ENCODE data around the gene TF. TPM values are rescaled to one million over a fixed set of nuclear protein-coding genes. Genes with fewer than 3 reads are reported as not detected.
A peak's percentile ranks its signal among the peaks of the same experiment; 100 is the strongest.

Gene TF
- total and polyA plus RNA-seq, 4 donors, result 0.75 to 7.4 (median 1.6) TPM

DNA sequence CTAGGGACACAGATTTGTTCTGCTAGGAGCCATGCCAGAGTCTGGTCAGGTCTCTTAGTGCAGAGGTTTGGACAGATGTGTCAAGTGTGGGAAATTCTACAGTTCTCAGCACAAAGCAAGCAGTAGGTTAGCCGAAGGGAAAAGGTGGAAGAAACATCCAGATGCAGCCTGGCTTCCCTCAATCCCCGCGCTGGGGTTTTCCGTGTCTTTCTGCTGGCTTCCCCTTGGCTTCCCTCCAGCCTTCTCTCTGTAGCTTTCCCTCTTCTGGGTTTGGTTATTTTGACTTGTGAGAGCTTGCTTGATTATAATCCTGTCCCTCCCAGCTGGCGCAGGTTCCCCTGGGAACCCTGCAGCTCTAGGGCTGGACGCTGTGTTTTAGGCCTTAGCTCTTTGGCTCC is 4.1 kb downstream of the TF start:
- DNase-seq (no peak), ATAC-seq (ENCODE audit: low FRiP score) (no peak)
- Histone ChIP-seq H3K9me3 (ENCODE audit: control insufficient read depth, low read length) (no peaks in the 10 kb centered on the region), H3K27ac (ENCODE audit: low read depth in 1 of 2, low read length in 2 of 2) (no peak overlapping the region), H3K4me1 (ENCODE audit: control insufficient read depth in 1 of 2, insufficient read depth in 2 of 2, low read length in 2 of 2) (no peaks in the 10 kb centered on the region), H3K27me3 (ENCODE audit: control insufficient read depth in 1 of 2, insufficient read depth in 2 of 2, low read length in 1 of 2) (peaks cover 0 to 1% of the 10 kb centered on the region in 2 donors), H3K4me3 (ENCODE audit: low read length in 2 of 2) (no peak overlapping the region), H3K36me3 (ENCODE audit: control insufficient read depth in 1 of 2, insufficient read depth in 2 of 2, low read length in 1 of 2) (no peaks in the 10 kb centered on the region)
- intact Hi-C loops (cut with DNase I), result no loop called here
- 11 to 13% methylated on average over 6 of the region's 6 CpGs for WGBS, 2 donors

DNA sequence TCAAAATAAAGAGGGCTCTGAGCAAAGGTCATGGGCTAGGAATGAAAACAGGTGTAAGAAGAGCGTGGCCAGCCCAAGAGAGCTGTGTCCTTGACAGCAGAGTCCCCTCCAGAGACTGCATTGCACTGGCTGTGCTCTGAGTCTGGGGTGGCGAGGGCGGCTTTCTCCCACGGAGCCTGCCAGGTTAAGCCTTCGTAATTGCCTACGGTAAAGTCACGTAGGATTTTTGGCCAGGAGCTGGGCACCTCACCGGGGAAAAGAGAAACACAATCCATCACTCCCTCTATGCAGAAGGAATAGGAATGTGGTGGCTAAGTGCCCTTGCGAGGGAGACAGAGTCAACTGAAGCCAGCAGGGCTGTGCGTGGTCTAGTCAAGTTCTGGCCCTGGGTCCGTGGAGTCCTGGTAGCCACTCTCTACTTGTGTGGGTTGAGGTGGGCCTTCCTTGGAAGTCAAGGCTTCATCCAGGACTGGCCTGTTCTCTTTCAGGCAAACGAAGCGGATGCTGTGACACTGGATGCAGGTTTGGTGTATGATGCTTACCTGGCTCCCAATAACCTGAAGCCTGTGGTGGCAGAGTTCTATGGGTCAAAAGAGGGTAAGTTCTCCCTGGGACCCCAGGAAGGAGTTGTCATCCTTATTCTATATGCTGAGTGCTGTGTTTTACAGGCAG is 7.0 kb downstream of the TF start:
- Histone ChIP-seq H3K27me3 (ENCODE audit: control insufficient read depth in 1 of 2, insufficient read depth in 2 of 2, low read length in 1 of 2) (no peaks in the 10 kb centered on the region), H3K4me1 (ENCODE audit: control insufficient read depth in 1 of 2, insufficient read depth in 2 of 2, low read length in 2 of 2) (no peaks in the 10 kb centered on the region), H3K27ac (ENCODE audit: low read depth in 1 of 2, low read length in 2 of 2) (no peak overlapping the region), H3K9me3 (ENCODE audit: control insufficient read depth, low read length) (no peaks in the 10 kb centered on the region), H3K4me3 (ENCODE audit: low read length in 2 of 2) (no peak overlapping the region), H3K36me3 (ENCODE audit: control insufficient read depth in 1 of 2, insufficient read depth in 2 of 2, low read length in 1 of 2) (no peaks in the 10 kb centered on the region)
- WGBS, 2 donors, result 84 to 90% methylated on average over 13 of the region's 13 CpGs
- intact Hi-C loops (cut with DNase I), result no loop called here
- no peak for DNase-seq
- peak; percentile 4 for ATAC-seq (ENCODE audit: low FRiP score)

DNA sequence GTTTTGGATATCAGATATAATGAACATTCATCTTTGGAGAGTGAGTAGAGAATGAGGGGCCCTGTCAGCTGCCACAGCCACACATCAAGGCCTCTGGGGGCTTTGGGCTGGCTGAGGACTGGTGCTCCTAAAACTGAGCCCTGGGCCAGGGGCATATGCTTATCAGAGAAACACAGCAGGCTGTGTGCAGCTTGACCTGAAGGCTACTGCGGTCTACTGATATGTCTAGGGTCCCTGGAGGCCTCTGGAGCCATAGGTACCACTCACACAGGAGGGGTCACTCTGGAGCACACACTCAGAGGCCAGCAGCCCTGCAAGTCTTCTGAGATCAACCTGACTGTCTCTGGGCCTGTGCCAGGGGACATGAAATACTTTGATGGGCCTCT is 7.6 kb downstream of the TF start:
- DNase-seq (no peak), ATAC-seq (ENCODE audit: low FRiP score) (no peak)
- Histone ChIP-seq H3K9me3 (ENCODE audit: control insufficient read depth, low read length) (no peaks in the 10 kb centered on the region), H3K27me3 (ENCODE audit: control insufficient read depth in 1 of 2, insufficient read depth in 2 of 2, low read length in 1 of 2) (no peaks in the 10 kb centered on the region), H3K27ac (ENCODE audit: low read depth in 1 of 2, low read length in 2 of 2) (no peak overlapping the region), H3K36me3 (ENCODE audit: control insufficient read depth in 1 of 2, insufficient read depth in 2 of 2, low read length in 1 of 2) (no peaks in the 10 kb centered on the region), H3K4me3 (ENCODE audit: low read length in 2 of 2) (no peak overlapping the region), H3K4me1 (ENCODE audit: control insufficient read depth in 1 of 2, insufficient read depth in 2 of 2, low read length in 2 of 2) (no peaks in the 10 kb centered on the region)
- 93 to 94% methylated on average over 1 of the region's 1 CpG for WGBS, 2 donors
- intact Hi-C loops (cut with DNase I), result no loop called here

DNA sequence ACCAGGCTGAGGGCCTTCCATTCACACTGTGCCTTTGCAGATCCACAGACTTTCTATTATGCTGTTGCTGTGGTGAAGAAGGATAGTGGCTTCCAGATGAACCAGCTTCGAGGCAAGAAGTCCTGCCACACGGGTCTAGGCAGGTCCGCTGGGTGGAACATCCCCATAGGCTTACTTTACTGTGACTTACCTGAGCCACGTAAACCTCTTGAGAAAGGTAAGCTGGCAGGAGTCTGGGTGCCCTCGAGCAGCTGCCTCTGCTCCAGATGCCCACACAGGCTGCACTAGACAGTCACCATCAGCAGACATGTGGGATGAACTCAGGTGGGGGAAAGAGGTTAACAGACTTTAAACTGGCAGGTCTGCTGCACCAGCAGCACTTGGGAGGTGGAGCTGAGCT is 8.3 kb downstream of the TF start:
- Histone ChIP-seq H3K4me1 (ENCODE audit: control insufficient read depth in 1 of 2, insufficient read depth in 2 of 2, low read length in 2 of 2) (no peaks in the 10 kb centered on the region), H3K27ac (ENCODE audit: low read depth in 1 of 2, low read length in 2 of 2) (no peak overlapping the region), H3K36me3 (ENCODE audit: control insufficient read depth in 1 of 2, insufficient read depth in 2 of 2, low read length in 1 of 2) (no peaks in the 10 kb centered on the region), H3K4me3 (ENCODE audit: low read length in 2 of 2) (no peak overlapping the region), H3K9me3 (ENCODE audit: control insufficient read depth, low read length) (no peaks in the 10 kb centered on the region), H3K27me3 (ENCODE audit: control insufficient read depth in 1 of 2, insufficient read depth in 2 of 2, low read length in 1 of 2) (no peaks in the 10 kb centered on the region)
- intact Hi-C loops (cut with DNase I), result no loop called here
- DNase-seq (no peak), ATAC-seq (ENCODE audit: low FRiP score) (no peak)
- 95 to 96% methylated on average over 5 of the region's 5 CpGs for WGBS, 2 donors

DNA sequence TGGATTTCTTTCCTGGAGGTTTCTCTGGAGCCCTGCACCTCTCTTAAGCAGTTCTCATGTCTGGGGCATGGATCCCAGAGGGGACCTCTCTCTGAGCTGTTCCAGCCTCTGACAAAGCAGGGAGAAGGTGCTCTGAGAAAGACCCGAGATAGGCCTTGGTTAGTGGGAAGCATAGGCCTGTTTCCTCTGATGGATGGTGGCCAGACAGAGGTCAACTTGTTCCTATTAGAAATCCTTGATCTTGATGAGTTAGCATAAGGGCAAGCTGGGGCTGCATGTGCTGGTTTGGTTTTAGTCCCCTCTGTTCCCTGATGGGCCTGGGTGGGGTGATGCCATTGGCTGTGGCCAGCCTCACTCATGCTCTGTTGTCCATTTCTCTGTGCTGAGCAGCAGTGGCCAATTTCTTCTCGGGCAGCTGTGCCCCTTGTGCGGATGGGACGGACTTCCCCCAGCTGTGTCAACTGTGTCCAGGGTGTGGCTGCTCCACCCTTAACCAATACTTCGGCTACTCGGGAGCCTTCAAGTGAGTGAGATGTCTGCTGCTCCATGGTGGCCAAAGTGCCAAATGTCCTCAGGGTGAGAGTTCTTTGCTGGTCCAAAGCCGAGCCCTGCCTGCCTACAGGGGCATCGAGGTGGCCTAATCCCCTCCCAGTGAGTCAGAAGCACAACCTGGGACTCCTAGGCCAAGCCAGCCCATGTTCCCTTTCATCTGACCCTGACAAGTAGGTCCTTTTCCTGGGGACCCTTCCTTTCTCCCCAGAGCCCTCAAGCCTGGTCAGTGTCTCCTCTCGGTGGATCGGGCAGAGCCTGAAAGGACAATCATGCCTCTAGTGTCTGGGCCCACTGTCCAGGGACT is 9.0 kb downstream of the TF start:
- WGBS, 2 donors, result 84 to 96% methylated on average over 10 of the region's 10 CpGs

DNA sequence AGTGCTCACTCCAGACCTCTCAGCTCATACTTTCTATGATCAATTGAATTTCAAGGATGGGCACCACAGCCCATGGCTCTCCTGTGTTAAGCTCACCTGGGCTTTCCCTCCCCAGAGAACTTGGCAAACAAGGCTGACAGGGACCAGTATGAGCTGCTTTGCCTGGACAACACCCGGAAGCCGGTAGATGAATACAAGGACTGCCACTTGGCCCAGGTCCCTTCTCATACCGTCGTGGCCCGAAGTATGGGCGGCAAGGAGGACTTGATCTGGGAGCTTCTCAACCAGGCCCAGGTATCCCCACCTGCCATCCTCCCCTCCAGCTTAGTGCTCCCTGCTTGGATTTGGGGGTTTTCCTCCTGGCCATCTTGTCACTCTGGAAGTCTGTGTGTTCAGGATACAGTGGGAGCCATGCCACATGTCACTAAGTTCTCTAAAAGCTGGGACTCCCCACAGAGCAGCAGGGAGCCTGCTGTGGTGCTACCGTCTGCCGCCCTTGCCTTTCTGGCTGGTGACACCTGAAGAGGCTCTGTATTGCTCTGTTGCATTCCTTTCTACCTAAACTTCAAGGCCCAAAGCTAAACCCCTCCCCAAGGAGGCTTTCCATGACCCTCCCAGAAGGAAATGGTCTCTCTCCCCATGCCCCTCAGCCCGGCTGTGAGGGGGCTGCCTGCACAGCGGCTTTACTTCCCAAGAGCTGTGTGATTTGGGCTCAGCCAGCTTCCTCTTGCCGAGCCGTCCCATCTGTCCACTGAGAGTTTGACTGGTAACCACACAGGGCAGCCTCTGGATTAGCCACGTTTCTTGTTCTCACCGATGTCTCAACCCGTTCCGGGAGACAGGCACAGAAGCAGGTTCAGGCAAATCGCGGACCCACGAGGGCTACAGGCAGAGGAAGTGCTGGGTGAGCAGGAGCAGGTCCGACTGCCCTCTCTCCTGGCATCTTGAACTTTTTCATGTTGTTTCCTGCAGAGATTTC is 10.8 kb downstream of the TF start:
- intact Hi-C loops (cut with DNase I), result no loop called here
- Histone ChIP-seq H3K9me3 (ENCODE audit: control insufficient read depth, low read length) (no peaks in the 10 kb centered on the region), H3K4me3 (ENCODE audit: low read length in 2 of 2) (no peak overlapping the region), H3K4me1 (ENCODE audit: control insufficient read depth in 1 of 2, insufficient read depth in 2 of 2, low read length in 2 of 2) (no peaks in the 10 kb centered on the region), H3K36me3 (ENCODE audit: control insufficient read depth in 1 of 2, insufficient read depth in 2 of 2, low read length in 1 of 2) (no peaks in the 10 kb centered on the region), H3K27ac (ENCODE audit: low read depth in 1 of 2, low read length in 2 of 2) (no peak overlapping the region), H3K27me3 (ENCODE audit: control insufficient read depth in 1 of 2, insufficient read depth in 2 of 2, low read length in 1 of 2) (no peaks in the 10 kb centered on the region)
- 59 to 61% methylated on average over 20 of the region's 20 CpGs for WGBS, 2 donors
- ATAC-seq (ENCODE audit: low FRiP score), result peak; percentile 31
- no peak for DNase-seq

More for the DNA sequence above, 9.0 kb downstream of the TF start:
- Histone ChIP-seq H3K27me3 (ENCODE audit: control insufficient read depth in 1 of 2, insufficient read depth in 2 of 2, low read length in 1 of 2) (no peaks in the 10 kb centered on the region), H3K4me1 (ENCODE audit: control insufficient read depth in 1 of 2, insufficient read depth in 2 of 2, low read length in 2 of 2) (no peaks in the 10 kb centered on the region), H3K36me3 (ENCODE audit: control insufficient read depth in 1 of 2, insufficient read depth in 2 of 2, low read length in 1 of 2) (no peaks in the 10 kb centered on the region), H3K27ac (ENCODE audit: low read depth in 1 of 2, low read length in 2 of 2) (no peak overlapping the region), H3K4me3 (ENCODE audit: low read length in 2 of 2) (no peak overlapping the region), H3K9me3 (ENCODE audit: control insufficient read depth, low read length) (no peaks in the 10 kb centered on the region)
- intact Hi-C loops (cut with DNase I), result no loop called here
- DNase-seq (no peak), ATAC-seq (ENCODE audit: low FRiP score) (no peak)

DNA sequence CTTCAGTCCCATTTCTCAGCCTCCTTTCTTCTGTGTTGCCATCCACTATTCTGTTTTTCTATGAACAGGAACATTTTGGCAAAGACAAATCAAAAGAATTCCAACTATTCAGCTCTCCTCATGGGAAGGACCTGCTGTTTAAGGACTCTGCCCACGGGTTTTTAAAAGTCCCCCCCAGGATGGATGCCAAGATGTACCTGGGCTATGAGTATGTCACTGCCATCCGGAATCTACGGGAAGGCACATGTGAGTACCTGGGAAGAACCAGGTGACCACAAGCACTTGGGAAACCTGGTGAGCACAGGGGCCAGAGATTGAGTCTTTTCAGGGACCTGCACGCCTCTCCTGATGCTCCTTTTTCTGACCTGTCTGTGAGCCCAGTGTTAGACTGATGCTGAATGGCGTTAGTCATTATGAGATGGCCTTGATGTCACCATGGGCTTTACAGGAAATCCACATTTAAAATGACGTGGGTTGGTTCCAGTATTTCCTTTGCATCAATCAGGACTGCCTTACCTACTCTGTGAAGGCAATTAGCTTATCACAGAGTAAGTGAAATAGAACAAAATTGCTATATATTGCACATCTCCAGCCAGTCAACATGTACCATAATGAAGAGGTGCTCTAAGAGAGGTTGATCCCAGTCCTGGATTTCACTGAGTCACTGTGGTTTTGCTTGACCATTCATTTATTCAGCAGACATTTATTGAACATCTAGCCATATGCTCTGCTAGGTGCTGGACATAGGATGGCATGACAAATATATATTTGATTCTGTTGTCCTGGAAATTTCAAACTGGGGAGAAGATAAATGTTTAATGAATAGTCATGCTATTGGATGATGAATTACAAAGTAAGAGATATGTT is 11.7 kb downstream of the TF start:
- Histone ChIP-seq H3K27ac (ENCODE audit: low read depth in 1 of 2, low read length in 2 of 2) (no peak overlapping the region), H3K9me3 (ENCODE audit: control insufficient read depth, low read length) (no peaks in the 10 kb centered on the region), H3K4me3 (ENCODE audit: low read length in 2 of 2) (no peak overlapping the region), H3K27me3 (ENCODE audit: control insufficient read depth in 1 of 2, insufficient read depth in 2 of 2, low read length in 1 of 2) (no peaks in the 10 kb centered on the region), H3K36me3 (ENCODE audit: control insufficient read depth in 1 of 2, insufficient read depth in 2 of 2, low read length in 1 of 2) (no peaks in the 10 kb centered on the region), H3K4me1 (ENCODE audit: control insufficient read depth in 1 of 2, insufficient read depth in 2 of 2, low read length in 2 of 2) (no peaks in the 10 kb centered on the region)
- intact Hi-C loops (cut with DNase I), result no loop called here
- ATAC-seq (ENCODE audit: low FRiP score) (no peak), DNase-seq (no peak)
- WGBS, 2 donors, result 61% methylated on average over 6 of the region's 6 CpGs

DNA sequence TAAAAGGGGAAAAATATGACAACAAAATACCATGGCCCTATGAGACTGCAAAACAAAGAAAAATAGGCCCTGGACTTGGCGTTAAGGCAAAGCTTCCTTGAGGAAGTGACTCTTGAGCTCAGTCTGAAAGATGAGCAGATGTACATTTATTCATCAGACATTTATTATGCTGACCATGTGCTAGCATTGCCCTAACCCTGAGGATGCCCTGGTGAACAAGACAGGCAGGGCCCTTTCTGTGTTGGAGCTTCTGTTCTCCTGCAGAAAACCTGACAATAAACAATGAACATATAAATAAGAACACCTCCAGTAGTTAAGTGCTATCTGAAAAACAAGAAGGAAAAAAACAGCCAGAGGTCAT is 12.4 kb downstream of the TF start:
- Histone ChIP-seq H3K4me3 (ENCODE audit: low read length in 2 of 2) (no peak overlapping the region), H3K4me1 (ENCODE audit: control insufficient read depth in 1 of 2, insufficient read depth in 2 of 2, low read length in 2 of 2) (no peaks in the 10 kb centered on the region), H3K27ac (ENCODE audit: low read depth in 1 of 2, low read length in 2 of 2) (no peak overlapping the region), H3K27me3 (ENCODE audit: control insufficient read depth in 1 of 2, insufficient read depth in 2 of 2, low read length in 1 of 2) (no peaks in the 10 kb centered on the region), H3K36me3 (ENCODE audit: control insufficient read depth in 1 of 2, insufficient read depth in 2 of 2, low read length in 1 of 2) (no peaks in the 10 kb centered on the region), H3K9me3 (ENCODE audit: control insufficient read depth, low read length) (no peaks in the 10 kb centered on the region)
- no peak for ATAC-seq (ENCODE audit: low FRiP score)
- intact Hi-C loops (cut with DNase I), result no loop called here
- DNase-seq, result no peak
- 91 to 96% methylated on average over 1 of the region's 1 CpG for WGBS, 2 donors
